HCT116 (cell line): Measurements from ENCODE around the gene LENG9. TPM values are rescaled to one million over a fixed set of nuclear protein-coding genes. Genes with fewer than 3 reads are reported as not detected.

ENCODE experiments used
- ATAC-seq: fragments of 200-7000 bp; cut with Tn5 transposase; 2 replicates; pipeline ENCODE4 v1.9.1; 2020; ENCODE audit warnings: mild to moderate bottlenecking, moderate library complexity
- BruUV-seq: library from RNA; stranded (reverse); fragments of 400-500 nt; replicated peaks from 2 replicates; lab custom pipeline; 2021; lab: Mats Ljungman, UMichigan
- CTCF ChIA-PET: fragments of 300-600 bp; sonication (Branson Sonifier 250); formaldehyde crosslinking; loops from one replicate; lab custom pipeline; 2021; ENCODE audit warnings: antibody characterized with exemption; lab: Charles Lee
- POLR2A ChIA-PET: fragments of 300-600, 350-600 bp; sonication (Branson Sonifier 250); formaldehyde crosslinking; loops from one replicate; lab custom pipeline; 2021; ENCODE audit warnings: antibody characterized with exemption; lab: Charles Lee
- RAD21 ChIA-PET, 2 experiments: fragments of 300-600 bp; sonication (Branson Sonifier 250); formaldehyde crosslinking; loops; one replicate each; lab custom pipeline; 2023; ENCODE audit warnings: low total read pairs in 2 of 2; ENCODE audit not compliant: uncharacterized antibody in 2 of 2, unreplicated experiment in 2 of 2, low non-redundant PET in 1 of 2; lab: Charles Lee
- DNase-seq: peaks from one replicate; pipeline ENCODE4 v3.0.0-alpha.2; 2010; ENCODE audit warnings: low read depth, low spot score
- H2AFZ ChIP-seq: fragments of 200-600 bp; shearing (Covaris generic), sonication (generic); 2 replicates; pipeline ENCODE4 v1.6.1; 2017; ENCODE audit warnings: low read depth, mixed run types, mixed read lengths, antibody characterized with exemption, low read length; ENCODE audit not compliant: poor library complexity, severe bottlenecking
- H3K27ac ChIP-seq: 2 replicates; pipeline ENCODE4 v1.5.1; 2012; ENCODE audit warnings: low read depth, low read length
- H3K27me3 ChIP-seq: fragments of 200-600 bp; sonication (generic); 2 replicates; pipeline ENCODE4 v1.6.1; 2016; ENCODE audit warnings: mixed run types, low read length, mixed read lengths; ENCODE audit not compliant: insufficient read depth
- H3K36me3 ChIP-seq, 2 experiments: fragments of 200-500 bp in 1 of 2; fragments of 200-600 bp in 1 of 2; sonication (Bioruptor generic) in 1 of 2; sonication (generic) in 1 of 2; 2 replicates each; pipeline versions ENCODE4 v1.5.1 to v1.6.1; 2014 to 2016; ENCODE audit warnings: low read length in 2 of 2, inconsistent platforms in 1 of 2, mixed read lengths in 1 of 2, mixed run types in 1 of 2; ENCODE audit not compliant: insufficient read depth in 2 of 2, control insufficient read depth in 1 of 2
- H3K4me1 ChIP-seq, 2 experiments: fragments of 200-600 bp in 1 of 2; sonication (generic) in 1 of 2; 2 replicates each; pipeline versions ENCODE4 v1.5.1 to v1.6.1; 2012 to 2017; ENCODE audit warnings: low read length in 2 of 2, inconsistent platforms in 1 of 2, mild to moderate bottlenecking in 1 of 2, mixed read lengths in 1 of 2, mixed run types in 1 of 2, moderate library complexity in 1 of 2; ENCODE audit not compliant: insufficient read depth in 2 of 2, control insufficient read depth in 1 of 2
- H3K4me2 ChIP-seq: fragments of 200-600 bp; sonication (generic); 2 replicates; pipeline ENCODE4 v1.6.1; 2017; ENCODE audit warnings: mixed run types, low read length, mixed read lengths
- H3K4me3 ChIP-seq, 2 experiments: fragments of 200-600 bp in 1 of 2; sonication (generic) in 1 of 2; replicated peaks in 1 of 2; 2 replicates each; pipeline ENCODE4 v1.5.1; 2011 to 2016; ENCODE audit warnings: low read length in 2 of 2, control low read depth in 1 of 2, low read depth in 1 of 2, mild to moderate bottlenecking in 1 of 2, mixed read lengths in 1 of 2, mixed run types in 1 of 2
- H3K79me2 ChIP-seq: fragments of 200-600 bp; sonication (generic); 2 replicates; pipeline ENCODE4 v1.6.1; 2017; ENCODE audit warnings: mild to moderate bottlenecking, mixed run types, low read length, moderate library complexity, mixed read lengths; ENCODE audit not compliant: insufficient read depth
- H3K9ac ChIP-seq: fragments of 200-600 bp; sonication (generic); 2 replicates; pipeline ENCODE4 v1.6.1; 2016; ENCODE audit warnings: low read length, mixed read lengths
- H3K9me2 ChIP-seq: fragments of 200-600 bp; sonication (generic), shearing (Covaris generic); 2 replicates; pipeline ENCODE4 v1.6.1; 2017; ENCODE audit warnings: mixed run types, mild to moderate bottlenecking, moderate library complexity; ENCODE audit not compliant: insufficient read depth
- H3K9me3 ChIP-seq, 2 experiments: fragments of 200-500 bp in 1 of 2; fragments of 200-600 bp in 1 of 2; sonication (Bioruptor generic) in 1 of 2; sonication (generic) in 1 of 2; 2 replicates each; pipeline ENCODE4 v1.6.1; 2014 to 2017; ENCODE audit warnings: low read length in 2 of 2, mixed read lengths in 2 of 2, inconsistent platforms in 1 of 2, low read depth in 1 of 2, mild to moderate bottlenecking in 1 of 2, mixed run types in 1 of 2, moderate library complexity in 1 of 2; ENCODE audit not compliant: control insufficient read depth in 1 of 2, insufficient read depth in 1 of 2
- H4K20me1 ChIP-seq: fragments of 200-600 bp; sonication (generic), shearing (Covaris generic); 2 replicates; pipeline ENCODE4 v1.6.1; 2017; ENCODE audit warnings: mixed run types, mild to moderate bottlenecking, moderate library complexity; ENCODE audit not compliant: insufficient read depth
- CBX3 ChIP-seq: IDR thresholded peaks from 2 replicates; pipeline ENCODE4 v1.6.1; 2012; ENCODE audit warnings: low read depth
- CTCF ChIP-seq, 3 experiments: fragments of 200-600 bp in 1 of 3; sonication (generic) in 1 of 3; IDR thresholded peaks in 2 of 3; conservative IDR thresholded peaks in 1 of 3; 2 replicates each; pipeline ENCODE4 v1.5.1; 2012 to 2017; ENCODE audit warnings: low read depth in 2 of 3, low read length in 2 of 3, antibody characterized with exemption in 1 of 3, borderline replicate concordance in 1 of 3, control low read depth in 1 of 3, mild to moderate bottlenecking in 1 of 3, mixed read lengths in 1 of 3, mixed run types in 1 of 3, moderate library complexity in 1 of 3; ENCODE audit not compliant: insufficient read depth in 1 of 3
- ELF1 ChIP-seq: IDR thresholded peaks from 2 replicates; pipeline ENCODE4 v1.6.1; 2012; ENCODE audit warnings: low read depth, borderline replicate concordance
- EZH2 ChIP-seq: fragments of 200-600 bp; sonication (generic); IDR thresholded peaks from 2 replicates; pipeline ENCODE4 v1.6.1; 2017; ENCODE audit warnings: antibody characterized with exemption, mixed run types
- EZH2phosphoT487 ChIP-seq: fragments of 200-600 bp; IDR thresholded peaks from 2 replicates; pipeline ENCODE4 v1.6.1; 2018; ENCODE audit warnings: antibody characterized with exemption, borderline replicate concordance
- FOSL1 ChIP-seq: IDR thresholded peaks from 2 replicates; pipeline ENCODE4 v1.6.1; 2012; ENCODE audit warnings: low read depth
- RAD21 ChIP-seq: IDR thresholded peaks from 2 replicates; pipeline ENCODE4 v1.6.1; 2012; ENCODE audit warnings: low read depth, mild to moderate bottlenecking
- SIN3A ChIP-seq: IDR thresholded peaks from 2 replicates; pipeline ENCODE4 v1.6.1; 2012; ENCODE audit warnings: low read depth
- YY1 ChIP-seq: IDR thresholded peaks from 2 replicates; pipeline ENCODE4 v1.6.1; 2011; ENCODE audit warnings: low read length, low read depth, moderate library complexity, mild to moderate bottlenecking; ENCODE audit not compliant: insufficient replicate concordance; ENCODE audit errors: extremely low read depth
- ZBTB33 ChIP-seq: IDR thresholded peaks from 2 replicates; pipeline ENCODE4 v1.6.1; 2011; ENCODE audit warnings: mild to moderate bottlenecking, low read length, moderate library complexity; ENCODE audit not compliant: insufficient replicate concordance; ENCODE audit errors: extremely low read depth
- intact Hi-C: fragments of 100-400 bp; cut with micrococcal nuclease; formaldehyde crosslinking; loops from 2 replicates; pipeline ENCODE4 v1.10.0; 2022
- total RNA-seq: library from RNA; stranded (reverse); gene quantifications from one replicate; pipeline ENCODE4 v1.2.1, GENCODE V29; 2021; ENCODE audit not compliant: unreplicated experiment
- TF ChIP-seq, protein P1 (sequence below): IDR thresholded peaks from 2 replicates; pipeline ENCODE4 v1.6.1; 2012

LENG9 gene
- total RNA-seq, 1 experiment from 2014 or later = 9.0 TPM

DNA sequence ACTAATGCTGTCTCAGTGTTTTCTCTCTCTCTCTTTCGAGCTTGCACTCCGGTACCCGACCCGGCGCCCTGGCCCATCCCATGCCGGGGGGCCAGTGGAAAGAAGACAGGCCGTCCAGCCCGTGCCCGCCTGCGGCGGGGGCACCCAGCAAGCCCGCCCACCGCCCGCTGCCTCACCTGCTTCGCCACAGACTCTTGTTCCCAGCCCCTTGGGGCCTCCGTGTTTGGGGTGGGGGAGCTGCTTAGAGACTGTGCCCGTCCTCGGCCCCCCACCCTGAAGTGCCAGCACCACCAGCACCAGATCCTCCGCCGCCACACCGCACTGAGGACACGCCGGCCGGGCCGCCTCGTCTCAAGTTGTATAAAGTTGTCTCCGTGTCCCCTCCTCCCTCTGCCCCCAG lies 2.4 kb downstream of the LENG9 start:
- intact Hi-C loops = no loop called here
- no peak overlapping the region for H3K27ac ChIP-seq
- H3K9me3 ChIP-seq = no peaks in the 10 kb centered on the region
- no peak overlapping the region for H3K4me3 ChIP-seq
- ChIA-PET CTCF (no interaction called here), RAD21 (interaction anchor here in 1 of 2 experiments (0.7 kb wide), 1 partner anchor 13 kb away, joined by 3 read pairs; no protein-coding TSS in a partner anchor), POLR2A (interaction anchor here (1.8 kb wide), 1 partner anchor 13 kb away, joined by 17 read pairs; the partner anchor contains the start of gene LENG8)
- H3K79me2 ChIP-seq = peaks cover 61% of the 10 kb centered on the region
- TF ChIP-seq FOSL1 = no peak
- 0 out of 2 replicates have a peak, but pooled peaks have one; percentile 32 for TF ChIP-seq SIN3A
- TSS peak; percentile 65 for BruUV-seq
- ATAC-seq (no peak), DNase-seq (no peak)
- no peaks in the 10 kb centered on the region for H3K27me3 ChIP-seq
- H2AFZ ChIP-seq = no peak overlapping the region
- H3K4me1 ChIP-seq = peaks cover 7 to 26% of the 10 kb centered on the region in 2 experiments; a peak in 3 of 4 replicates
- H3K4me2 ChIP-seq = no peak overlapping the region
- peaks cover 29 to 35% of the 10 kb centered on the region in 2 experiments; a peak in 3 of 4 replicates for H3K36me3 ChIP-seq
- H4K20me1 ChIP-seq = no peaks in the 10 kb centered on the region
- H3K9ac ChIP-seq = no peak overlapping the region
- H3K9me2 ChIP-seq = no peaks in the 10 kb centered on the region

DNA sequence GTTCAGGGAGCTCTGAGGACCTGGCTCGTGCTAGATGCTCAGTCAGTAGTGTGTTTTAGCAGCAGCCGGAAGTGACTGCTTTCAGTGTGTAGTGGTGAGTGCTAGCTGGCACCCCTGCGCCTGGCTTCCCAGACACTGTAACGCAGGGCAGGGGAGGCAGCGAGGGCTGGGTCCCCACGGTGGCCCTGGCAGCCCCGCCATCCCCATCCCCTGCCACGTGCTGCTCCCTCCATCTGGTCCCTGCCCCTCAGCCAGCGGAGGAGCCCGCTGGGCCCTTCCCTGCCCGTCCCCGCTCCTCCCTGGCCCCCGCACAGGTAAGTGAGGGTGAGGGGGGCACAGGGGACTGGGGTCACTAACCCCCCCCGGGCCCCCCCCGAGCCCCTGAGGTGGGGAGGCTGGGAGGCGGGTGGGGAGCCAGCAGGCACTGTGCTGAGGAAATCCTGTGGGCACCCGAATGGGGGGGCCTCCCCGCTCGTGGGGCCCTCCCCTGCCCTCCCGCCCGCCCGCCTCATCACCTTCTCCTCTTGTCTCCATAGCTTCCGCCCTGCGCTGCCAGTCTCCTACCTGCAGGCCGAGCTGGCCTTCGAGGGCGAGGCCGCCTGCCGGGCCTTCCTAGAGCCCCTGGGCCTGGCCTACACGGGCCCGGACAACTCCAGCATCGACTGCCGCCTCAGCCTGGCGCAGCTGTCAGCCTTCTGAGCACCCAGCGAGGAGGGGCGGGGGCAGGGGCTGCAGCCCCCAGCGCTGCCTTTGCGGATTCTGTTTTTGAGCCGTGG lies 3.2 kb downstream of the LENG9 start:
- ChIA-PET POLR2A (interaction anchor here (1.2 to 3.1 kb wide), 2 partner anchors 9 to 11 kb away, joined by 3 to 10 read pairs; partner anchors contain the start of gene LENG8), RAD21 (no interaction called here), CTCF (no interaction called here)
- no peak overlapping the region for H3K27ac ChIP-seq
- H3K9me2 ChIP-seq = no peaks in the 10 kb centered on the region
- H3K9ac ChIP-seq = no peak overlapping the region
- no peaks in the 10 kb centered on the region for H4K20me1 ChIP-seq
- no TSS peak for BruUV-seq
- peaks cover 35 to 43% of the 10 kb centered on the region in 2 experiments; a peak in 3 of 4 replicates for H3K36me3 ChIP-seq
- no peak for DNase-seq
- no peak for ATAC-seq
- H3K4me3 ChIP-seq = no peak overlapping the region
- H3K79me2 ChIP-seq = peaks cover 69% of the 10 kb centered on the region
- no peaks in the 10 kb centered on the region for H3K9me3 ChIP-seq
- intact Hi-C loops = no loop called here
- no peak overlapping the region for H3K4me2 ChIP-seq
- no peak overlapping the region for H2AFZ ChIP-seq
- TF ChIP-seq ZBTB33 (no peak), ELF1 (no peak), EZH2phosphoT487 (no peak), EZH2 (no peak), CTCF (IDR thresholded peaks at IDR 0.05 in 2 of 3, conservative IDR thresholded peaks at IDR 0.05 in 1 of 3; ENCODE audit: borderline replicate concordance in 1 of 3, insufficient read depth in 1 of 3, low read depth in 2 of 3, low read length in 2 of 3) (no peak), YY1 (no peak), CBX3 (no peak), RAD21 (no peak), FOSL1 (no peak), SIN3A (no peak)
- TF ChIP-seq, protein P1, sequence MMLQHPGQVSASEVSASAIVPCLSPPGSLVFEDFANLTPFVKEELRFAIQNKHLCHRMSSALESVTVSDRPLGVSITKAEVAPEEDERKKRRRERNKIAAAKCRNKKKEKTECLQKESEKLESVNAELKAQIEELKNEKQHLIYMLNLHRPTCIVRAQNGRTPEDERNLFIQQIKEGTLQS = no peak
- H3K27me3 ChIP-seq = no peaks in the 10 kb centered on the region
- H3K4me1 ChIP-seq = peaks cover 7 to 26% of the 10 kb centered on the region in 2 experiments; a peak in 3 of 4 replicates
